Stimulated activated CD8-positive, alpha-beta memory T cell treated with anti-CD3 and anti-CD28 coated beads, Interleukin-12 subunit alpha, Interleukin-12 subunit beta, amount 100 ng/mL, for 24 hours (primary cell): ENCODE data around the gene GLRX.

Experiments used
- DNase-seq: peaks from one replicate; pipeline ENCODE4 v3.0.0-alpha.2; 2020; ENCODE audit errors: extremely low read depth

GLRX gene

GRCh38 chr5:95808686-95809413 lies 13.7 kb downstream of the GLRX start:
- DNase-seq: peak; percentile 43

GRCh38 chr5:95808013-95808685 lies 14.4 kb downstream of the GLRX start:
- DNase-seq: no peak

GRCh38 chr5:95806687-95807086 lies 15.8 kb downstream of the GLRX start:
- no peak for DNase-seq

GRCh38 chr5:95804736-95805539 lies 17.6 kb downstream of the GLRX start:
- no peak for DNase-seq

DNA sequence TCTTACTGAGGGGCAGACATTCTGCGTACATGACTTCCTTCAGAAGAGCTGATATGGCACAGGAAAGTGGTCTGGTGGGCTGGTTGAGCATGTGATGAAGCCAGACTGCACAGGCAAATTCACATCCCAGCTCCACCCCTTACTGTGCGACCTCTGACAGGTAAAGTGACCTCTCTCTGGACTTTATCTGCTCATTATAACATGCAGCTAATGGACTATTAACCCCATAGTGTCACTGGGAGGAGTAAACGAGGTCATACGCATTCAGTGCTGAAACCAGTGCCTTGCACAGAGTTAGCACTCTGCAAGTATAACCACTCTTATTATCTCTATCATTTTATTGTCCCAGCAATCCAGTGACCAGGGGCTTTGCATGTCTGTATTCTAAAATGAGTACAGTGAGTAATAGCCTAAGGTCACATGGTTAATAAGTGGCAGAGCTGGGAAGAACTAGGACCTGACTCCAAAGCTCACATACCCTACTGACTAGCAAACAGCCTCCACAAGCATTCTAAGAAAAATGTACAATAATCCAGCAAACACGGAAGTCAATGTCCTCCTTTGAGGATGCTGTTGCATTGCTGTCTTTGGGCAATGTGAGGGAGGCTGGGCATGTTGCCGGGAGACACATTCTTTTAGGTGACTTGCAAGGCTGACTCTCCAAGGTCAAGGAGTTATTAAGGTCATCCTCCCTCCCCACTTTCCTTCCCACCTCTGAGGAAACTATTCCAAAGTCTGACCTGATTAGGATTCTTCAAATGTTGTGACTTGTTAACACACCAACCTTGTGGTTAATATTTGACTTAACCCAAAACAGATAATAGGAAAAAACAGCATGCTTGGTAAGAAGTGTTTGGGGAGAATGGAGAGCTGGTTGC lies 19.0 kb downstream of the GLRX start:
- no peak for DNase-seq

DNA sequence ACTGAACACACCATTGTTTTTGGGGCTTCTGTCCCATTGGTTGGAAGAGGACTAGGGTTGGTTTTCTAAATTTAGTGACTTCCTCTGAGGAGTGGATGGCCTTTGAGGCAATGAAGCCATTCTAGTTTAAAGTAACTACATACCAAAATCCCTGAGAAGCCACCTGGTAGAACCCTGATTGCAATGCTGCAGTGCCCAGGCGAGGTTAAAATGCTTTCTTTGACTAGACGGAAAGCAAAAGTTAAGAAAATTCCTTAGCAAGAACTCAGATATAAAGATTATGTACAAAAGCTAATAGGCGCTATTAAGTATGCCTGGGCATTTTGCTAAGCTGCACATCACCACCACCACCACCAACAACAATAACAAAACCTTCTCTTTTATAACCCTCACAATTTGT lies 20.6 kb downstream of the GLRX start:
- DNase-seq: no peak

- DNase-seq: no peak
These were observed 21.0 kb downstream of the GLRX start for GRCh38 chr5:95801532-95801931.

GRCh38 chr5:95800553-95800952 lies 22.0 kb downstream of the GLRX start:
- no peak for DNase-seq

GRCh38 chr5:95799191-95799835 lies 23.2 kb downstream of the GLRX start:
- DNase-seq: no peak

DNA sequence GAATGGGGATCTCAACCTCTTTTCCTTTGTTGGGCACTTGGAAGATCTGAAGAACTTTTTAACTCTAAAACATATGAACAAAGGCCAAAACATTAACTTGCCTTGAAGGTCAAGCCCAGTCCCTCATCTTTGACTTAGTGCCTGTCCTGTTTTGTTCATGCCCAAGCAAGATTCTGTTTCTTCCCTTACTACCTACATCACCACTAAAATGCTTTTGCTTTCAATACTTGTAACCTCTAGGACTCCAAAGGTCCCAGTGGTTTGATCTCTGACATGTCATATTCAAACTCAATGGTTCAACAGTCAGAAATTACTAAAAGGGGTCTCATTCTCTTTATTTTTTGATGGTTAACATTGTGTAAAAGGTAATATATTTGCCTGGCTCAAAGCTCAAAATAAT lies 24.0 kb downstream of the GLRX start:
- DNase-seq: no peak

GRCh38 chr5:95798048-95798447 lies 24.5 kb downstream of the GLRX start:
- no peak for DNase-seq

DNA sequence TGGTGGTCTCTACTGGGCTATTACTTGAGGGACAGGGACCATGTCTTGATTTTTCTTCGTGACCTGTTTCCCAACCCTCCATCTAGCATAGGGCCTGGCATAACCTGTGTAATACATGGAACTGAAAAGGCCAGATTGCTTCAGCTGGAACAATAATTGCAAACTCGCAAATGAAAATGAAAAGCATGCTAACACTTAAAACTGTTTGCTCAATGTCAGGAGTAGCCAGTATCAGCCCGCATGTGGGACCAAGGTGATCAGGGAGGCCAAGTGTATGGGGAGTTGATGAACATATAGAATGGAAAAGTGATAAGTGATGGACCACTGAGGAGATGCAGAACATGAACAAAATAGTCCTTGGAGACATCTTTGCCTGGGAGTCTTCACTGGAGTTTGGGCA lies 25.2 kb downstream of the GLRX start:
- no peak for DNase-seq

DNA sequence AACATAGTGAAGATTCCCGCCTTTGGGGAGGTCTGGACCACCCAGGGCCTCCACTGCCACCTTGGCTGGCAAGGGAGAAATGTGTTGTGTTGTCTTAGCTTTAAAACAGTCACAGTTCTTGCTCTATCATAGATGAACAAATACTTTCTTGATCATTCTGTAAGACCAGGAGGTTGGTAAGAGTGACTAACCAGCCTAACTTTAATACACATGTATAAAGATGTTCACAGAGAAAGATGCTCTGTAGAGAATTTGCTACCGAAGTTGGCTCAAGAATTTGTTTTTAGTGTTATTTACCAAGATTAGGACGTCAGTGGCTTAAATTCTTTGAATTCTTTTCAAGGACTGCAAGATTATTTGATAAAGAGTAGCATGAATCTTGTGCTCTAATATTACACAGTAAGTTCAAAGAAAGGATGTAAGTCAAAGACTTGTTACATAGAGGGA lies 28.4 kb downstream of the GLRX start:
- DNase-seq: no peak

- no peak for DNase-seq
These were observed 30.8 kb downstream of the GLRX start for GRCh38 chr5:95791751-95792150.

- DNase-seq: no peak
These were observed 34.0 kb downstream of the GLRX start for GRCh38 chr5:95788493-95788892.

DNA sequence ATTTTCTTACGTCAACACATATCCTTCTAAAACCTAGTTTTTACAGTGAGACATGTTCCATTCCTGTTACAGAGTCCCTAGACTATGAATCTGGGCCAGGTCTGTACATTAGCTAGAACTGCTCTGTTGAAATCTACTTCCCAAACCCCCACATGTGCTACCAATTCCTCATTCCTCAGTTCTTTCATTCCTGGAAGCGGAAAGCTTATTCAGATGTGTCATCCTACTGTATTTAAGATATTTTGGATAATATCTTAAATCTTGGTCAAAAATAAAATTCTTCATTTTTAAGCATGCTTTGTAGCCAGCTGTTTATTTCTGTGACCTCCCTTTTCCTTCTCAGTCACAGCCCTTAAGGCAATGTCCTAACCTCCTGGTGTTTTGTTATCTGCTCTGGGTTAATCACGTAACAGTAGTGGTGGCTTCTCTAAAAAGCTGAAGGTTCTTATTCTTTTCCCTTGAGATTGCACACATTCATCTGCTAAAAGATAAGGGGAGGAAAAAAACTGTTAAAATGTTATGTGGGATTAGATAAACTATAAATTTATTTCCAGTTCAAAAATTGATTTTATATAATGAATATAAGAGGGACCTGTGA lies 35.6 kb downstream of the GLRX start:
- no peak for DNase-seq

DNA sequence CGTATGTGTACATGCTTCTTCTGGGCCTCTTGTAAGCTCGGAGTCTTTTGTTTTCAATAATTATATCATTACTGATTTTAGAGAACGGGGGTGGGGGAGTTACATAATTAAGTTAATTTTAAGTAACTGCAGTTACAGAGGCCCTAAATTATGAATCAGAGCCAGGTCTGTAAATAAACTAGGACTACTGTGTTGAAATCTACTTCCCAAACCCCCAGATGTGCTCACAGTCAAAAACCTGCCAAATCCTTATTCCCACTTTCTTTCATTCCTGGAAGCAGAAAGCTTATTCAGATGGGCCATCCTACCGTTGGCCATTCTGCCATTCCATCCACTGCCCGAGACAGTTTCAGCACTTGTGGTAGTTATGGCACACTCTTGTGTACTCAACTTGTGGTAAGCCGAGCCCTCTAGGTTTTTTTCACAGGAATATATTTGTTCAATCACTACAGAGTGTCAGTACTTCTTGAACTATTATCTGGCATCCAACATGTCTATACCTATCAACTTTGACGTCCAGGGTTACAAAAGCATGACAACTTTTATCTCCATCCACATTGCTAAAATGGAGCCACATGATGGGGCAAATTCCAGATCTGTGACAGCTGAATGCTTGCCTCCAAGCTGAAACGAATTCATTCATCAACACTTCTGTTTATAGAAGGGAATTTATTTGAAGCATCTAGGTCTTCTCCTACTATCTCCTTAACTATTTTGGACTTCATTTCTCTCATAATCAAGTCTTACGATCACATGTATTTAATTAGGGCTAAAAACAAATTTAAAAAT lies 37.8 kb downstream of the GLRX start:
- no peak for DNase-seq

GRCh38 chr5:95783661-95784060 lies 38.9 kb downstream of the GLRX start:
- DNase-seq: no peak

DNA sequence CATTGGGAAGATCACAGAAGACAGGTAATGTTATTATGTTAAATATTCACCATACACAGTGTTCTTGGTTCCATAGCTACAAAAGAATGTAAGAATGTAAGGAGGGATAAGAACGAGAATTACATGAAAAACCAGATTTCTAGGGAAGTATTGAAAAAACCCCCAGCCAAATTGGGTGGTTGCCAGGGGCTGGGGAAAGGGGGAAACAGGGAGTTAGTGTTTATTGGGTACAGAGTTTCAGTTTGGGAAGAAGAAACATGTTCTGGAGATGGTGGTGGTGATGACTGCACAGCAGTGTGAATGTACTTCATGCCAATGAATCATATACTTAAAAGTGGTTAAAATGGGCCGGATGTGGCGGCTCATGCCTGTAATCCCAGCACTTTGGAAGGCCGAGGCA lies 40.3 kb downstream of the GLRX start:
- no peak for DNase-seq

GRCh38 chr5:95781101-95781583 lies 41.4 kb downstream of the GLRX start:
- DNase-seq: peak; percentile 19
